ENCODE data around the gene VPREB1.

DNA sequence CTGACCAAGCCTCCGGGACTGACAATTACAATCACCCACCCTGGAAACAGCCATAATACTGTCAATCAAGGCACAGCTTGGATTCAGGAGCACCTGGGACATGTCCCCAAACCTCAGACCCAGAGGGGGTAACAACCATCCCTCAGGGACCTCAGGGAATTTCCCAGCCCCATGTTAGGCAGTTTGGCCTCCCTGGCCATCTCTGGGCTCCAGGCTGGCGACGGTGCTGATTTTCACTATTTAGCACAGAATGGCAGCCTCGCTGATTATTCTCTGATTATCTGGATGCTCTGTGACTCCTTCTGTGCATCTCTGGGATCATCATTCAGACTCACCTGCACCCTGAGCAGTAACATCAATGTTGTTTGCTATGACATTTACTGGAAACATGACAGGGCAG is 45.8 kb upstream of the VPREB1 start:
- no peak for TF ChIP-seq CTCF (IDR thresholded peaks at IDR 0.05)
- TF ChIP-seq POLR2A (IDR thresholded peaks at IDR 0.05), result no peak
- TF ChIP-seq POLR2AphosphoS5 (IDR thresholded peaks at IDR 0.05), result no peak

Measured in prostate gland (tissue), 2 donors.